Endothelial cell of coronary artery (primary cell): ENCODE results near the gene ETS1. TPM values are rescaled to one million over a fixed set of nuclear protein-coding genes. Genes with fewer than 3 reads are reported as not detected.

Experiments used
- total RNA-seq: library from RNA; depleted of rRNA; stranded (reverse); fragments of >200 nt; gene quantifications from 2 replicates; pipeline ENCODE4 v1.2.3, GENCODE V29; 2014

The ETS1 gene
- total RNA-seq: 68.3 and 92.2 TPM in 2 replicates

GRCh38 chr11:128587415-128587814, at the start of gene ETS1:
ETS1 (minus strand) TSS chr11:128587558; CDS start chr11:128573130, 14,428 bp downstream.

Other genes starting within 250 kb of the ETS1 start
- gene FLI1, start 106.5 kb upstream of the ETS1 start, total RNA-seq: 118 and 163 TPM in 2 replicates